ENCODE results near the gene CLBA1. TPM values are rescaled to one million over a fixed set of nuclear protein-coding genes. Genes with fewer than 3 reads are reported as not detected.
A peak's percentile ranks its signal among the peaks of the same experiment; 100 is the strongest.

Gene CLBA1
- total RNA-seq, 1 donor from 2014 or later, result 2.5 TPM

- H3K4me1 Mint-ChIP-seq, result peaks cover 9% of the 10 kb centered on the region
- H3K27ac Mint-ChIP-seq, result no peak within 1 kb of the TSS
- H3K9me3 Mint-ChIP-seq, result no peaks in the 10 kb centered on the region
- peaks cover 24% of the 10 kb centered on the region for H3K27me3 Mint-ChIP-seq
- H3K36me3 Mint-ChIP-seq (ENCODE audit: low read depth), result no peaks in the 10 kb centered on the region
- DNase-seq, result peak; percentile 91
- peak within 1 kb of the TSS; percentile 82 for H3K4me3 Mint-ChIP-seq
- intact Hi-C loops (cut with micrococcal nuclease), result loop anchor here (1.0 kb wide), 1 partner anchor 43 kb away; the partner anchor contains the start of gene CDCA4
These were observed 7.6 kb upstream of the CLBA1 start, which contains the start of gene AHNAK2 for GRCh38 chr14:104977681-104978653. Gene AHNAK2, minus strand, starts transcription at chr14:104978374. Its CDS starts 137 bp downstream, at chr14:104978237.

- H3K4me1 Mint-ChIP-seq, result peaks cover 9% of the 10 kb centered on the region
- H3K4me3 Mint-ChIP-seq, result peak overlapping the region; percentile 50
- H3K9me3 Mint-ChIP-seq, result no peaks in the 10 kb centered on the region
- intact Hi-C loops (cut with micrococcal nuclease), result loop anchor here (1.0 kb wide), 1 partner anchor 42 kb away; the partner anchor contains the start of gene CDCA4
- peaks cover 24% of the 10 kb centered on the region for H3K27me3 Mint-ChIP-seq
- H3K36me3 Mint-ChIP-seq (ENCODE audit: low read depth), result no peaks in the 10 kb centered on the region
- no peak overlapping the region for H3K27ac Mint-ChIP-seq
- no peak for DNase-seq
These were observed 6.6 kb upstream of the CLBA1 start for GRCh38 chr14:104978746-104979691.

GRCh38 chr14:104979758-104980610, 5.6 kb upstream of the CLBA1 start:
- DNase-seq, result no peak
- H3K9me3 Mint-ChIP-seq, result no peaks in the 10 kb centered on the region
- intact Hi-C loops (cut with micrococcal nuclease), result no loop called here
- no peaks in the 10 kb centered on the region for H3K36me3 Mint-ChIP-seq (ENCODE audit: low read depth)
- no peak overlapping the region for H3K27ac Mint-ChIP-seq
- peaks cover 24% of the 10 kb centered on the region for H3K27me3 Mint-ChIP-seq
- H3K4me1 Mint-ChIP-seq, result peaks cover 12% of the 10 kb centered on the region
- H3K4me3 Mint-ChIP-seq, result no peak overlapping the region

GRCh38 chr14:104980611-104981531, 4.7 kb upstream of the CLBA1 start:
- Mint-ChIP-seq H3K9me3 (no peaks in the 10 kb centered on the region), H3K27ac (no peak overlapping the region), H3K4me3 (no peak overlapping the region), H3K4me1 (peaks cover 10% of the 10 kb centered on the region), H3K27me3 (peaks cover 24% of the 10 kb centered on the region), H3K36me3 (ENCODE audit: low read depth) (no peaks in the 10 kb centered on the region)
- DNase-seq, result no peak
- intact Hi-C loops (cut with micrococcal nuclease), result no loop called here

DNA sequence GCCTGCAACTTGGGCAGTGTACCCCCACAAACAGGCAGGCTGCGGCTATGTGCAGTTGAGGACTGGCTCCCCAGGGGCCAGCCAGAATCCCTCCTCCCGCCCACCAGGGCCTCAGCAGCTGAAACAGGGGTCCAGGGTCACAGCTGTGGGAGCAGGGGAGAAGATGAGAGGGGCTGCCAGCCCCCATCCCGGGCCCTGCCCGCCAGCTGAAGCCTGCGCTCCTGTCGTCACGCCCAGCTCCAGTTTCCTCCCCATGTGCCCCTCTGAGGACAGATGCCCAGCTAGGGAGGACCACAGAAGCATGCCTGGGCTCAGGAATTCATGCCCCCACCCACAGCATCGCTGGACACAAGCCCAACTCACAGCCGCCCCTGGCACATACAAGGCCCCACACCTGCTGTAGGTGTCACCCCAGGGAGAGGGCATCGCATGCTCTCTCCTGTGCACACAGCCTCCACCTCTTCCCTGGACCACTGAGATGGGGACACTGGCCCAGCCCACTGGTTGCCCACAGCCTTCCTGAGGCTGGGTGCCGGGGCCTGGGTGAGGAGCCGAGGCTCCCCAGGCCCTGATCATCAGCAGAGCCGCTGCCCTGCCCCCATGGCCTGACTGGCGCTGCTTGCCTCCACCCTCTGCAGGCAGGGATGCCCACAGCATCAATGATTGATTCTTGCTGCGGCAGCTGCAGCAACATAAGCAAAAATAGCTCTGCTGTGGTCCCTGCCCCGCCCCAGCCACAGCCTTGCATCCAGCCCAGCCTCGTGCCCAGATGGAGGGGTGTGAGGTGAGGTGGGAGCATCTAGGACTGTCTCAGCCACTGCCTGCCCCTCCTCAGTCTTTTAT, 3.7 kb upstream of the CLBA1 start:
- Mint-ChIP-seq H3K4me3 (no peak overlapping the region), H3K4me1 (peaks cover 8% of the 10 kb centered on the region), H3K27me3 (peaks cover 20% of the 10 kb centered on the region), H3K27ac (no peak overlapping the region), H3K36me3 (ENCODE audit: low read depth) (no peaks in the 10 kb centered on the region), H3K9me3 (no peaks in the 10 kb centered on the region)
- intact Hi-C loops (cut with micrococcal nuclease), result no loop called here
- no peak for DNase-seq

- intact Hi-C loops (cut with micrococcal nuclease), result no loop called here
These were observed 2.9 kb upstream of the CLBA1 start for GRCh38 chr14:104982548-104983230.

GRCh38 chr14:104983231-104983721, 2.3 kb upstream of the CLBA1 start:
- peaks cover 2% of the 10 kb centered on the region for H3K36me3 Mint-ChIP-seq (ENCODE audit: low read depth)
- H3K27ac Mint-ChIP-seq, result peak overlapping the region; percentile 5
- no peaks in the 10 kb centered on the region for H3K9me3 Mint-ChIP-seq

More at GRCh38 chr14:104982548-104983230, 2.9 kb upstream of the CLBA1 start:
- H3K27ac Mint-ChIP-seq, result no peak overlapping the region
- peaks cover 2% of the 10 kb centered on the region for H3K36me3 Mint-ChIP-seq (ENCODE audit: low read depth)
- DNase-seq, result no peak
- H3K4me3 Mint-ChIP-seq, result no peak overlapping the region
- peaks cover 9% of the 10 kb centered on the region for H3K4me1 Mint-ChIP-seq
- peaks cover 19% of the 10 kb centered on the region for H3K27me3 Mint-ChIP-seq
- no peaks in the 10 kb centered on the region for H3K9me3 Mint-ChIP-seq

GRCh38 chr14:104984056-104984894, 1.3 kb upstream of the CLBA1 start:
- DNase-seq, result no peak
- Mint-ChIP-seq H3K4me1 (peaks cover 5% of the 10 kb centered on the region), H3K4me3 (peak overlapping the region; percentile 75), H3K36me3 (ENCODE audit: low read depth) (peaks cover 2% of the 10 kb centered on the region), H3K9me3 (no peaks in the 10 kb centered on the region), H3K27ac (peak overlapping the region; percentile 75), H3K27me3 (peaks cover 10% of the 10 kb centered on the region)
- intact Hi-C loops (cut with micrococcal nuclease), result no loop called here

More at GRCh38 chr14:104983231-104983721, 2.3 kb upstream of the CLBA1 start:
- peaks cover 8% of the 10 kb centered on the region for H3K4me1 Mint-ChIP-seq
- intact Hi-C loops (cut with micrococcal nuclease), result no loop called here
- no peak overlapping the region for H3K4me3 Mint-ChIP-seq
- no peak for DNase-seq
- H3K27me3 Mint-ChIP-seq, result peaks cover 18% of the 10 kb centered on the region

GRCh38 chr14:104986487-104987164, 1.0 kb downstream of the CLBA1 start:
- DNase-seq, result no peak
- H3K4me1 Mint-ChIP-seq, result peaks cover 5% of the 10 kb centered on the region
- H3K4me3 Mint-ChIP-seq, result peak overlapping the region; percentile 68
- intact Hi-C loops (cut with micrococcal nuclease), result loop anchor here (5.0 kb wide), 1 partner anchor 431 kb away; the partner anchor contains the start of gene MTA1
- peaks cover 3% of the 10 kb centered on the region for H3K27me3 Mint-ChIP-seq
- no peak overlapping the region for H3K27ac Mint-ChIP-seq
- no peaks in the 10 kb centered on the region for H3K9me3 Mint-ChIP-seq
- peaks cover 2% of the 10 kb centered on the region for H3K36me3 Mint-ChIP-seq (ENCODE audit: low read depth)

Measured in activated CD4-positive, alpha-beta T cell treated with anti-CD3 and anti-CD28 coated beads, Interleukin-2, amount 10 ng/mL, durations not matched to agents 24 days and 14 days (primary cell).